ENCODE results near the gene KRTAP4-4. TPM values are rescaled to one million over a fixed set of nuclear protein-coding genes. Genes with fewer than 3 reads are reported as not detected.
"Not testable (repeated sequence)": the region's sequence is repeated elsewhere in the genome, so short reads cannot be mapped to it uniquely, and the experiment has no call there.

KRTAP4-4 gene
- total and polyA plus RNA-seq, 2 experiments from 2014 or later, result not detected

- H3K36me3 ChIP-seq (ENCODE audit: low read depth), result no peaks in the 10 kb centered on the region
- in situ Hi-C loops (cut with MboI), result no loop called here
- peaks cover 7% of the 10 kb centered on the region for H3F3A ChIP-seq (ENCODE audit: insufficient read depth)
- H3K9me3 ChIP-seq (ENCODE audit: low read depth), result no peaks in the 10 kb centered on the region
- H3K9me2 ChIP-seq (ENCODE audit: insufficient read depth), result no peaks in the 10 kb centered on the region
- H3K27me3 ChIP-seq (replicated peaks; ENCODE audit: insufficient read depth), result no peaks in the 10 kb centered on the region
- no peaks in the 10 kb centered on the region for H4K20me1 ChIP-seq (ENCODE audit: insufficient read depth)
- WGBS, 2 experiments (ENCODE audit: low coverage in 1 of 2, low lambda C conversion rate in 2 of 2, missing lambda C conversion rate in 2 of 2), result 66 to 78% methylated on average over 2 of the region's 2 CpGs
- no peak overlapping the region for H3K27ac ChIP-seq
- no peak overlapping the region for H2AFZ ChIP-seq
- H3K79me2 ChIP-seq (ENCODE audit: insufficient read depth), result no peaks in the 10 kb centered on the region
- no peak overlapping the region for H3K9ac ChIP-seq
- H3K4me3 ChIP-seq, result no peak overlapping the region
- DNase-seq, result no peak
- H3K4me2 ChIP-seq (ENCODE audit: unreplicated experiment), result no peak overlapping the region
- peaks cover 13% of the 10 kb centered on the region for H3K4me1 ChIP-seq (ENCODE audit: insufficient read depth)
- TF ChIP-seq EZH2phosphoT487 (IDR thresholded peaks at IDR 0.05; ENCODE audit: insufficient read depth, low read depth), result no peak
- TF ChIP-seq EZH2 (IDR thresholded peaks at IDR 0.05; ENCODE audit: insufficient read depth, poor library complexity, severe bottlenecking), result no peak
Measured at GRCh38 chr17:41121742-41122141, 38.8 kb downstream of the KRTAP4-4 start.

- H3K4me2 ChIP-seq (ENCODE audit: unreplicated experiment); H3K9ac ChIP-seq; H4K20me1 ChIP-seq (ENCODE audit: insufficient read depth); H3K27me3 ChIP-seq (replicated peaks; ENCODE audit: insufficient read depth); H3K36me3 ChIP-seq (ENCODE audit: low read depth); H3K27ac ChIP-seq; H2AFZ ChIP-seq; H3F3A ChIP-seq (ENCODE audit: insufficient read depth); H3K9me2 ChIP-seq (ENCODE audit: insufficient read depth); DNase-seq; H3K79me2 ChIP-seq (ENCODE audit: insufficient read depth); H3K4me3 ChIP-seq; in situ Hi-C loops (cut with MboI); H3K9me3 ChIP-seq (ENCODE audit: low read depth): not testable (repeated sequence)
- H3K4me1 ChIP-seq (ENCODE audit: insufficient read depth), result peaks cover 13% of the 10 kb centered on the region
- 65 to 66% methylated on average over 11 of the region's 11 CpGs for WGBS, 2 experiments (ENCODE audit: low coverage in 1 of 2, low lambda C conversion rate in 2 of 2, missing lambda C conversion rate in 2 of 2)
Measured at GRCh38 chr17:41119696-41120690, 40.6 kb downstream of the KRTAP4-4 start.

GRCh38 chr17:41118721-41119120 lies 41.8 kb downstream of the KRTAP4-4 start:
- no peaks in the 10 kb centered on the region for H3K9me2 ChIP-seq (ENCODE audit: insufficient read depth)
- WGBS, 2 experiments (ENCODE audit: low coverage in 1 of 2, low lambda C conversion rate in 2 of 2, missing lambda C conversion rate in 2 of 2), result 77 to 82% methylated on average over 4 of the region's 4 CpGs
- no peak overlapping the region for H3K4me2 ChIP-seq (ENCODE audit: unreplicated experiment)
- no peaks in the 10 kb centered on the region for H3K9me3 ChIP-seq (ENCODE audit: low read depth)
- H3F3A ChIP-seq (ENCODE audit: insufficient read depth), result no peaks in the 10 kb centered on the region; the same call in none of the 2 replicates
- no peak overlapping the region for H3K27ac ChIP-seq
- no peak overlapping the region for H3K4me3 ChIP-seq
- no peaks in the 10 kb centered on the region for H4K20me1 ChIP-seq (ENCODE audit: insufficient read depth)
- H3K9ac ChIP-seq, result no peak overlapping the region
- no peak for DNase-seq
- H3K4me1 ChIP-seq (ENCODE audit: insufficient read depth), result peaks cover 6% of the 10 kb centered on the region; the same call in 1 of the 2 replicates
- no peaks in the 10 kb centered on the region for H3K27me3 ChIP-seq (replicated peaks; ENCODE audit: insufficient read depth)
- in situ Hi-C loops (cut with MboI), result no loop called here
- H3K36me3 ChIP-seq (ENCODE audit: low read depth), result no peaks in the 10 kb centered on the region
- no peak overlapping the region for H2AFZ ChIP-seq
- no peaks in the 10 kb centered on the region for H3K79me2 ChIP-seq (ENCODE audit: insufficient read depth)
- no peak for TF ChIP-seq EZH2 (IDR thresholded peaks at IDR 0.05; ENCODE audit: insufficient read depth, poor library complexity, severe bottlenecking)

GRCh38 chr17:41117846-41118386 lies 42.6 kb downstream of the KRTAP4-4 start, which contains the start of gene KRTAP4-11:
KRTAP4-11 (minus strand) TSS chr17:41118373; CDS start chr17:41118315, 58 bp downstream.
- in situ Hi-C loops (cut with MboI); H3K27me3 ChIP-seq (replicated peaks; ENCODE audit: insufficient read depth); H3K27ac ChIP-seq; H3K4me3 ChIP-seq; H4K20me1 ChIP-seq (ENCODE audit: insufficient read depth); H3K4me1 ChIP-seq (ENCODE audit: insufficient read depth); DNase-seq; H3K4me2 ChIP-seq (ENCODE audit: unreplicated experiment); H2AFZ ChIP-seq; H3K79me2 ChIP-seq (ENCODE audit: insufficient read depth); H3F3A ChIP-seq (ENCODE audit: insufficient read depth); H3K9me3 ChIP-seq (ENCODE audit: low read depth); H3K9ac ChIP-seq; H3K36me3 ChIP-seq (ENCODE audit: low read depth); H3K9me2 ChIP-seq (ENCODE audit: insufficient read depth): not testable (repeated sequence)
- WGBS, 2 experiments (ENCODE audit: low coverage in 1 of 2, low lambda C conversion rate in 2 of 2, missing lambda C conversion rate in 2 of 2), result 91% methylated on average over 10 of the region's 10 CpGs

Data from GM23248 (cell line).